GM21786 (cell line): ENCODE results near the gene SAP30BP.

Experiments used
- ATAC-seq: cut with Tn5 transposase; IDR thresholded peaks from one replicate; pipeline ENCODE4 v1.9.1; 2021; ENCODE audit not compliant: unreplicated experiment

SAP30BP gene

DNA sequence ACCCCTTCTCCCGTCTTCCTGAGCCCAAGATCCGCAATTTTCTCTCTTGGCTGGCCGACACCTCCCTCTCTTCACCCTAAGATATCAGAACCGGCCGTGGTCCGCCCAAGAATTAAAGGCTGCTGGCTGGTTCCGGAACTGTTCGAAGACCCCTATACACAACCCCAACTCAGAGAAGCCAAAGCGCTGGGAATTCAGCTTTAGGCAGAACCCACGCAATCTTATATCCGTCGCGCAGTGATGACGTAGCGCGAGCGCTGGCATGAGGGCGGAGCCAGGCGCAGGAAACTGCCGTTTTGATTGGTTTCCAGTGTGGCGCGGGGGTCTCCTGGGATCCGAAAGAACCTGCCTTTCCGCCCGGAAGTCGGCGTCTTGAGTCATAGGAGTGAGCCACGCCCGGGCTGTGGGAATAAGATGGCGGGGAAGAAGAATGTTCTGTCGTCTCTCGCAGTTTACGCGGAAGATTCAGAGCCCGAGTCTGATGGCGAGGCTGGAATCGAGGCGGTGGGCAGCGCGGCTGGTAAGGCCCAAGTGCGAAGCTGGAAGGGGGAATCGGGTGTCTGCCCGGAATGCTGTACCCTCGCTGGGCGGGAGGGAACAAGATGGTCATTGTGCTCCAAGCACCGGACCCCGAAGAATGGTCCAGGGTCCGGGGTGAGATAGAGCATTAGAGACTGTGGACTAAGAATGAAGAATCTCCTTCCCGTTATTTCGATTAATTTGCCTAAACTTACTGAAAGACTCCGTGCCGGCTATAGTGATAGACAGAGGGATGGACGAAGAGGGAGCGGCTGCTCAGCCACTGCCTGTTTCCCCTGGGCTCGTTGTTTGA, at the start of gene SAP30BP, which contains the start of gene RECQL5:
Gene SAP30BP, plus strand, starts transcription at position 380 of the 832 bp plus-strand sequence. Its CDS starts 35 bp downstream, at position 415.
Gene RECQL5, minus strand, starts transcription at position 196 of the 832 bp plus-strand sequence. CDS start 597 bp downstream, outside the sequence.
- peak; percentile 60 for ATAC-seq

DNA sequence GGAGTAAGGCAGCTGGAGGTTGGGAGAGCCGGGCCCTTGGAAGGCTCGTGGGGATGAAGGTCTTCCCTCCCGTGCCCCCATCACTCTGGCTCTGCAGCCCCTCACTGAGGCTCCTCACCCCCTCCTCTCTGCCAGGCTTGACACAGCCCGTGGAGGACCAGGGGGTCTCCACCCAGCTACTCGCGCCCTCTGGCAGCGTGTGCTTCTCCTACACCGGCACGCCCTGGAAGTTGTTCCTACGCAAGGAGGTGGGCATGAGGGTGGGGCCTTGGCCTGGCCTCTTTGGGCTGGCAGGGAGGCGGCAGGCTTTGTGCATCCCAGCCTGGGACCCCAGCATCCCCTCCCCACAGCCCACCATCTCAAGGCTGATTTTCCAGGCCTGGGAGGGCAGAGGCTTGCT, 49.5 kb upstream of the SAP30BP start:
- ATAC-seq = no peak

- no peak for ATAC-seq
Observed at GRCh38 chr17:75619506-75620431, 47.4 kb upstream of the SAP30BP start.

DNA sequence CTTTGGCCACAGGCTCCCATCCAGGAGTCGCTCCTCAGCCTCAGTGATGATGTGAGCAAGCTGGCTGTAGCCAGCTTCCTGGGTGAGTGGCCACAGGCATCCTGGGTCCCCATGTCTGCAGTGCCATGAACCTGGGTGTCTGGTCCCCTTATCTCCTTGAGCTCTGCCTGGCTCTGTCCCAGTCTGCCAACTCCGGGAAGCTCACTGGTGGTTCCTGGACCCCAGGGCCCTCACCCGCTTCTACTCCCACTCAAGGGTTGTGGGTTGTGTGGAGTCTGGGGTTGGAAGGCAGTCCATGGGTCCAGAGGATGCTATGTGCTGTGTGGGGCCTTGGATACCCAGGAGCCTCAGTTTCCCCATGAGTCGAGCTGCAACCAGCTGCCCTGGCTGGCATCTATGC, 45.6 kb upstream of the SAP30BP start:
- ATAC-seq = no peak

DNA sequence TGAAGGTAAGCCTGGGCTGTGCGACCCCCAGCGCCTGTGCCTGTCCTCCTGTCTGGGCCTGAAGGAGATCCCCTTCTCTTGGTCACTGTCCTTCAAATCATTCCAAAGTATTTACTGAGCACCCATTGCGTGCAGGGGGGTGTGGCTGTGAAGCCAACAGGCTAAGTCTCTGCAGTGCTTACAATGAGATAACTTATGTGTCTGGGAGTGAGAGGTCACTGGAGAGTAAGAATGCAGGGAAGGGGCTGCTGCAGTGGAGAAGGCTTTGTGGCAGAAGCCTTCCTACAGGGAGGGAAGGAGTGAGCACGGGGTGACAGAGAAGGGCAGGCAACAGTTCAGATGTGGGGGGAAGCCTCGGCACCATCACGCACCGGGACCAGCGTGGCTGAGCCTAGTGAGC, 45.1 kb upstream of the SAP30BP start:
- no peak for ATAC-seq

DNA sequence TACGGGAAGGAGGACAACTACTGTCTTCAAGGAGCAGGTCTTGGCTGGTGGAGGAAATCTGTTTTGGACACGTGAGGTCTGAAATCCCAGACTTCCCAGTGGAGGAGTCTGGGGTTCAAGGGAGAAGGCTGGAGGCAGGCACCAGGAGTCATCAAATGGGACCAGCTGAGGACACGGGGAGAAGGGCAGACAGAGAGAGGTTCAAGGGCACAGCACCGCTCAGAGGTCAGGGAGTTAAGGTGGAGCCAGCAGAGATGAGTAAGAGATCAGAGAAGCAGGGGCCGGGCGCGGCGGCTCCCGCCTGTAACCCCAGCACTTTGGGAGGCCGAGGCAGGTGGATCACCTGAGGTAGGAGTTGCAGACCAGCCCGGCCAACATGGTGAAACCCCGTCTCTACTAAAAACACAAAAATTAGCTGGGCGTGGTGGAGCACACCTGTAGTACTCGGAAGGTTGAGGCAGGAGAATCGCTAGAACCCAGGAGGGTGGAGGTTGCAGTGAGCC, 44.3 kb upstream of the SAP30BP start:
- no peak for ATAC-seq

- ATAC-seq = no peak
Observed at GRCh38 chr17:75623386-75623785, 43.8 kb upstream of the SAP30BP start.

DNA sequence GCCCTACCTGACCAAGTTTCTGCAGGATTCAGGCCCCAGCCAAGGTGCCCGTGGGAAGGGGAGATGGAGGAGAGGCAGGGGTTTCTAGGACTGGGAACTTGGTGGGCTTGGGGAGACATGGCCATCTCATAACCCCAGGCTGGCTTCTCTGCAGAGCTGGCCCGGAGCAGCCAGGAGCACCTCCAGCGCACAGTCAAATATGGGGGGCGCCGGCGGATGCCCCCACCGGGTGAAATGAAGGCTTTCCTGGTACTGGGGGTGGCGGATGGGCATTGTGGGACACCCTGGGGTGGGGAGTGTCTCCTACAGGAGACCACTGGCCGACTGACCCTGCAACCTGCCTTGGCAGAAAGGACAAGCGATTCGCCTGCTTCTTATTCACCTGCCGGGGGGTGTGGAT, 43.1 kb upstream of the SAP30BP start:
- ATAC-seq = no peak

GRCh38 chr17:75624714-75625345, 42.3 kb upstream of the SAP30BP start:
- ATAC-seq = no peak

DNA sequence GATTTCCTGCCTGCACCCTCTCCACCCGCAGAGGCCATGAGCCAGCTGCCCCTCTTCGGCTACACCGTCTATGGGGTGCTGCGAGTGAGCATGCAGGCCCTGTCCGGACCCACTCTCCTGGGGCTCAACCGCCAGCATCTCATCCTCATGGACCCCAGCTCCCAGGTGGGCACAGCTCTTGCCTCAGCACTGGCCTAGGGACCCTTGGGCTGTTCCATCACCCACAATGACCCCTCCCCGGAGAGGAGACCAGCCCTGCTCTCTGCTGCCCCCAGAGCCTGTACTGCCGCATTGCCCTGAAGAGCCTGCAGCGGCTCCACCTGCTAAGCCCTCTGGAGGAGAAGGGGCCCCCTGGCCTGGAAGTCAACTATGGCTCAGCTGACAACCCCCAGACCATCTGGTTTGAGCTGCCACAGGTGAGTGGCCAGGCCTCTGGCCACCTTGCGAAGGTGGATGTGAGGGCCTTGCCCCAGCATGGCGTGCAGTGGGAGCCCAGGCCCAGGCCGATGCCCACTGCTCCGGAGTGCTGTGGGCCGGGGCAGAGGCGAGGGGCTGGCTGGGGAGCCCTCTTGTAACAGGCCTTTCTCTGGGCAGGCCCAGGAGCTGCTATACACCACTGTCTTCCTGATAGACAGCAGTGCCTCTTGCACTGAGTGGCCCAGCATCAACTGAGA, 41.2 kb upstream of the SAP30BP start:
- no peak for ATAC-seq

DNA sequence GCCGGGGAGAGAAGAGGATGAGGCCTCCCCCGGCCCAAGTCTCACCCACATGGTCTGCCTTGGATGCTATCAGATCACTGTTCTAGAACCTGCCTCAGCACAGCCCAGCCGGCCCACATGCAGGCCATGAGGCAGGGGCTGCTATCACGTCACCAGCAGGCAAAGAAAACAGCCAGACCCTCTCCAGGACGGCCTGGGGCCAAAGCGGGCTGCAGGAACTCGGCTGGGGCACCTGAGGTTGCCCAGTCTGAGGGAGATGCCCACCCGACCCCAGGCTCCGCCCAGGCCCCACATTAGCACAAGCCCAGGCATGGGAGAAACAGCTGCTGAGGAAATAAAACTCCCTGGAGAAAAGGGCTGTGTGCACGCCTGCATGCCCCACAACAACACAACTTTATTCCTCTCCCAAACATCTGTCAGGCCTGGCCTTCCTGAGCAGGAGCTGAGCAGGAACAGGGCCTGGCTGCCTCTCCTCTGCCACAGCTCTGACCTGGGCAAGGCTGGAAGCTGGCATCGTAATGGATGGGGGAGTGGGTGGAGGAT, 40.6 kb upstream of the SAP30BP start:
- no peak for ATAC-seq

- ATAC-seq = no peak
Observed at GRCh38 chr17:75627094-75627493, 40.0 kb upstream of the SAP30BP start.

- no peak for ATAC-seq
Observed at GRCh38 chr17:75628425-75628824, 38.7 kb upstream of the SAP30BP start.

- ATAC-seq = no peak
Observed at GRCh38 chr17:75629157-75629556, 38.0 kb upstream of the SAP30BP start.

DNA sequence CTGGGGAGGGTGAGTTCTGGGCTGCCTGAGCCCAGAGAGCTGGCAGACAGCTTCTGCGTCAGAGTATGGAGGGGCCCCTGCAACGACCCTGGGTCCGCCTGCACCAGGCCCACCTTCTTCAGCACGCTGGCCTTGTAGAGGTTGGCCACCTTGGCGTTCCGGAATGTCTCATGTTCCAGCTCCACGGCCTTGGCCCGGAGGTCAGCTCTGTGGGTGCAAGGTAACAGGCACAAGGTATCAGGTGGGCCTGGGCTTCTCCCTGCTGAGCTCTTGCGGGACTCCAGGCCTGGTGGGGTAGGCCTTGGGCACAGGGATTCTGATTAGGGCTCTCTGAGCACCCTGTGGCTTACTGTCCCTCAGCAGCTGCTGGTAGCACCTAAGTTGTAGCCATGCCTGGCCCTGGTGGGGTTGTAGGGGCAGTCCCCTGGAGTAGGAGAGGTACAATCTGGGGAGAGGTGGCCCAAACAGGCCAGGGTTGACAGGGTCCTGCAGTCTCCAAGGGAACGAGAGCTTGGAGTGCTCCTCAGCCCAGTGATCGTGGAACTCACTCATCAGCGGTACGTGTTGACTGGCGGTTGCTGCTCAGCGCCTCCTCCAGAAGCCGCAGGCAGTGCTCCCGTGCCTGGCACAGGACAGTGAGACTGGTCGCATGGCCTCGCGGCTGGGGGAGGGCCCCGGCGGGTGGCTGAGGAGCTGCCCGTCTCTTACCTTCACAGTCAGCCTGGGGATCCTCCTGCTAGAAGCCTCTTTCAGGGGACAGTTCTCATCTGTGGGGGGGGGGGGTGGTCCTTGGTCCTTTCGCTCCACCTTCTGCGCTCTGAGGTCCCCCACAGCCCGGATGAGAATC, 36.8 kb upstream of the SAP30BP start:
- ATAC-seq = no peak

GRCh38 chr17:75631353-75631752, 35.8 kb upstream of the SAP30BP start:
- ATAC-seq = no peak

DNA sequence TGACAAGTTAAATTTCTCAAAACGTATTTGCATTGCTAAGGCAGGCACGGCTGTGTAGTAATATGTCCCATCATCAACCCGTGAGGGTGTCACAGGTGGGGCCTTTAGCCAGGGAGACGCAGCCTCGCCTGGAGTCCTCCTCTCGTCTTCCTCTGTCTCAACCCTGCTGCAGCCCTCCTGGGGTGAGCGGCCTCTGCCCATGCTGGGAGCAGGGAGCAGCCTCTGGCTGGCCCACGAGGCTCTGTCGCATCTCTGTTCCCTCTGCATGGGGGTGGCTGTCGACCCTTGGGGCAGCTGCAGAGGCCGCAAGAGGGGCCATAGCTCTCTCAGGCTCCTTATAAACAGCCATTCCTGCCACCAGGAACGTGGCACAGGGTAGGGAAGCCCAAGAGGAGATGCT, 34.7 kb upstream of the SAP30BP start:
- no peak for ATAC-seq

DNA sequence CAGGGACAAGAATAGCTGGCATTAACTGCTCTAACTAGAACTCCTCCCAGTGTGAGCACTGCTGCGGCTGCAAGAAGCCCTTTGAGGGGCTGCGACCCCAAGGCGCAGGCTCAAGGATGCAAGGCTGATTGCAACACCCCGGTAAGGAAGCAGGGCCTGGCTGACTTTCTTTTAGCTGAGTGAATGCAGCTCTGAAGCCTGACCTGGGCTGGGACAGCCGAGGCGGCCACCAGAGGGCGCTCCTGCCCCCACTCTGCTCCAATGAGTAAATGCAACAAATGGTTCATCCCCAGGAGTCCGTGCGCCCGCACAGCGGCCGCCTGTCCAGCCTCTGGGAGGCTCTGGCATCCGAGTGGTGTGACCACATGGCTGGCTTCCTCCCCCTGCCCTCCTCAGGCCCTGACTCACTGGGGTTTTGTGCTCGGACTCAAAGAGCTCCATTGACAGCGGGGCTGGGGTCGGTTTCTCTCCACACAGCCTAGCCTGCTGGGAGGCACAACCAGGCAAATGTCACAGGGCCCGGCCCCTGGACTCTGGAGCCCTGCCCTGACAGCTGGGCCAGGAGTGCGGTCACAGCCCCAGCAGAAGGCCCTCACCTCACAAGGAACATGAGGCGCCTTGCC, 34.2 kb upstream of the SAP30BP start, which contains the start of gene SMIM5:
Gene SMIM5, plus strand, starts transcription at position 572 of the 623 bp plus-strand sequence. CDS start 6,768 bp downstream, outside the sequence.
- ATAC-seq = no peak
